Esophagus mucosa (tissue), 1 donor: ENCODE data around the gene UBASH3B. TPM values are rescaled to one million over a fixed set of nuclear protein-coding genes. Genes with fewer than 3 reads are reported as not detected.

ENCODE experiments used
- ATAC-seq: fragments of 200-7000 bp; cut with Tn5 transposase; one replicate; pipeline ENCODE4 v1.9.1; 2020
- total RNA-seq: library from RNA; stranded (reverse); gene quantifications from one replicate; pipeline ENCODE4 v1.2.4, GENCODE V29; 2023
- donor health status: DM: yes; HTN: yes; CAD: no.

Gene UBASH3B
- total RNA-seq, 1 donor from 2014 or later: 13.9 TPM

DNA sequence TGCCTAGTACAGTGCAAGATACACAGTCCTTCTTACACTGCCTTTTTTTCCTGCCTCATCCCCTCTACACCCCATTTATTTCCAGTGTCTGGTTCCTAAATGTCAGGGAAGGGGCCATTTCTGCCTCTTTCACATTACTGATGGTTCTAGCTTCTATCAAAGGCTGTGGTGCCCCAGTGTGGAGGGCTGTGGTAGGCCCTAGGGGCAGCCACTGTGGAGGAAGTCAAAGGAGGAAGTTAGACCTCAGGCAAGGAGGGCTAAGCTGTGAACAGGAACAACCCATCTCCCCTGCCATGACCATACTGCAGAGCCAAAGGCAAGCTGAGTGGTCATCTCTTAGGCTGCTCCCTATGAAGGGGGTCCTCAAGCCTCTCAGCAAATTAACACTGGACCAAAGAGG is 100.9 kb downstream of the UBASH3B start:
- ATAC-seq: peak; percentile 68

DNA sequence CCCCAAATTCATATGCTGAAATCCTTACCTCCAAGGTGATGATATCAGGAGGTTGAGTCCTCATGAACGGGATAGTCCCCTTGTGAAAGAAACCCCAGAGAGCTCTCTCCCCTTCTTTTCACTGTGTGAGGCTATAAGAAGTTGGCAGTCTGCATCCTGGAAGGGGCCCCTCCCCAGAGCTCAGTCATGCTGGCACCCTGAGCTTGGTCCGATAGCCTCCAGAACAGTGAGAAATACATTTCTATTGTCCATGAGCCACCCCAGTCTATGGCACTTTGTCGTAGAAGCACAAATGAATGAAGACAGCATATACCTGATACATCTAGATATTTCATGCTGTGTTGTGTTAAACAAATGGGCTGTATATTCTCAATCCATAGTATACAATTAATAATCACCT is 101.7 kb downstream of the UBASH3B start:
- ATAC-seq: no peak

DNA sequence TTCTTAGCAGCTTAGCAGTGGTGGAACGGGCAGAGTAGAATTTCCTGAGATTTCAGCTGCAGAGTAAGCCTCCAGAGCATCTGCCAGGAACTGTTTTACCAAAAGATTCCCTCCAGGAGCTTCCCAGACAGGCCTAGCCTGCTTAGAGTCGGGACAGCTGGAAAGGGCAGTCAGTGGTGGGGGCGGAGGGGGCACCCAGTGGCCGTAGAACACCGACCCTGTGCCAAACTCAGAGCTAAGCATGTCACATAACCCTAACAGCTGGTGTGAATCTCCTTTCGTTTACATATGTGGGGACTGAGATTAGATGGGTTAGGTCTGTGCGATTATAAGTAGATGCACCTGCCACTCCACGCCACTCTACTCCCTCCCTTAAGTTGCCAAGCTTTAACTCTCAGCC is 102.8 kb downstream of the UBASH3B start:
- ATAC-seq: no peak

DNA sequence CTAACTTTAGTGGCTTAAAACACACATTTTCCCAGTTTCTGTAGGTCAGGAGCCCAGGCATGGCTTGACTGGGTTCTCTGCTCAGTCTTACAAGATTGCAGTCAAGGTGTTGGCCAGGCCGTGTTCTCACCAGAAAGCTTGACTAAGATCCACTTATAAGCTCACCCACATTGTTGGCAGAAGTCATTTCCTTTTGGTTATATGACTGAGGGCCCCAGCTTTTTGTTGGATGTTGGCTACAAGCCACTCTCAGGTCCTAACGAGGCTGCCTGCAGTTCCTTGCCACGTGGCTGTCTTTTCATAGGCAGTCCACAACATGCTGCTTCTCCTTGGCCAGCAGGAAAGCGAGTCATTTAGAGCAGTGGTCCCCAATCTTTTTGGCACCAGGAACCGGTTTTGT is 103.5 kb downstream of the UBASH3B start:
- ATAC-seq: peak; percentile 77

DNA sequence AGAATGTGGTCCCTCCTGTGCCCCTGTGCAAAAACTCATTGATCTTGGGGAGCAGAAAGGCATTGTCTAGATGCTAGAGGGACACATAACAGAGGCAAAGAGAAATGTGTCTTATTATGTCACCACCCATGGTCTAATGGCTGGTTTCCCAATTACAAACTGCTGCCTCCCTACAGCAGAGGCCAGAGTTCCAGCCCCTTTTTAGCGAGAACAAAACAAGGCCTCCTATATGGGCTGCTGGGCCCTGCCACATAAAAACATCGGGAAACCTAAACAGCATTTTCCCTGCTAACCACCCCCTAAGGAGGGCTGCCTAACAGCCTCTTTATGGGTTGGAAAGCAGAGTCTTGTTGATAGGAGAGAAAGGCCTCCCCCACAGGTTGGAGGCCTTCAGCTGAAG is 107.6 kb downstream of the UBASH3B start:
- ATAC-seq: no peak

DNA sequence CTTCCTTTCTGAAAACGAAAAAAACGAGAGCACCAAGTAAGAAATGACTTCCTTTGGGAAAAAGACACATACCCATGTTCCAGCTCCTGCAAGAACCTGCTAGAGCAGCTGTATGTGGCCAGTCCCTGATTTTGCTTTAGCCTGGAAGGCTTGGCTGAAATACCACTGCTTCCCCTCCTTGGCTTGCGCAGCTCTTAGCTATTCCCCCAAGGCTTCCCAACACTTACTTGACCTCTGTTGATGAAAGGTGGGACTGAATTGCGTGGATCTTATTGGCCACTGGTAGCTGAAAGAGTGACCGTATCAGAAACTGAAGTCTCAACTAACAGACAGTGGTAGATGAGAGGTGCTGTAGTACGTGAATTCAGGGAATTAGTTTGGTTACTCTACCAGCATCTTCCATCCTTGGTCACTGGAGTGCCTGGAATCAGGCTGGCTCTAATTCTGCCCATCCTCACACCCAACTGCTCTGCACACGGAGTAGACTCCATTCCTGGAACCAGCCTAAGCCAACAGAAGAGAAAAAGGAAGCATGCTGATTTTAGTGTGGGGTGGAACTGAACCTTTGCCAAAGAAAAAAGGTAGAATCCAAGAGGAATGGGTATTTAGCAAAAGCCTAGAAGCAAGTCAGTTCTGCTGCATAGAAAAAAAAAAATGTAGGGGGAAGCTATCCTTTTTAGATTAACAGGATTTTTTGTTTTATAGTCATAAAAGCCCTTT is 109.0 kb downstream of the UBASH3B start:
- no peak for ATAC-seq

DNA sequence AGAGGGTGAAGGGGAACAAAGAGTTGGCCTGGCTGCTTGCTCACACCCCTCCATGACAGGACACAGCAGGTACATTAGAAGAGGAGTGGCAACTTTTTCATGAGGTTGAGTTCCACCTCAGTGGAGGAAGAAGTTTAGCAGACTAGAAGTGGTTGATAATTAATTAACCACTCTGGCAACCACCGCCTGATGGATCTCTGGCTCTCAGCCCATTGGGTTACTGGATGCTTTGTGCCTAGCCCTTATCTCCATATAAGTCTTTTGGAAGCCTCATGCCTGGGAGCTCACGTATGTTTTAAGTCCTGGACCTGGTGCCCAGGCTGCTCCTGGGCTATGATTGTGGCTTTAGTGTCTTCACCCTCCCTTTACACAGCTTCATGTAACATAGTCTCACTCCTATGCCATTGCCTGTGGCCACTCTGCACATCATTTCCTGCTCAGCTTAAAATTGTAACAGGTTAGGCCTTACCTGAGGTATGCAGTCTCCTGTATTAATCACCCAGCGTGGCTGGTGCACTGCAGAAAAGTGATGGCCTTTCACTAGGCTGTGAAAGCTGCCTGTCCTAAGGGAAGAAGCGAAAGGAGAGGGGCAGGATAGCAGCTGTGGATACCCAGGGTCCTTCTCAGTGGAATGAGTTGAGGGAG is 110.1 kb downstream of the UBASH3B start:
- ATAC-seq: peak; percentile 86

DNA sequence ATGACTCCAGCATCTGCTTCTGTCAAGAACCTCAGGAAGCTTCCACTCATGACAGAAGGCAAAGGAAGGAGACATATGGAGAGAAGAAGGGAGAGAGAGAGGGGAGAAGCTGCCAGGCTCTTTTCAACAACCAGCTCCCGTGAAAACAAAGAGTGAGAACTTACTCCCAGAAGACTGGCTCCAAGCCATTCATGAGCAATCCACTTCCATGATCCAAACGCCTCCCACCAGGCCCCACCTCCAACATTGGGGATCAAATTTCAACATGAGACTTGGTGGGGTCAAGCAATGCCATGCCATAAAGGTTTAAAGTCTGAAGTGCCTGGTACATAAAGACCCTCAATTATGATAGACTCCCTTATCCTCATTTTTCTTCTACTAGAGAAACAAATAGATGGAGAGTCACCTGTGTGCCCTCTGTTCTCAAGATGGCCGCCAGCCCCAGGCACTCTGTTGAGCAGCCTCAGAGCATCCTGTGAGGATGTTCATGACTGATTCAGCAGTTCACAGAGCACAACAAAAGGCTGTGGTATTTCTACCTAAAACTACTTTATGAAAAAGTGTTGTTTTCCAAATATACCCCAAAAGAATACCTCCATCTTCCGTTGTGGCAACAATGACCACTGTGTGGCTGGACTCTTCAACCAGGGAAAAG is 113.7 kb downstream of the UBASH3B start:
- no peak for ATAC-seq

DNA sequence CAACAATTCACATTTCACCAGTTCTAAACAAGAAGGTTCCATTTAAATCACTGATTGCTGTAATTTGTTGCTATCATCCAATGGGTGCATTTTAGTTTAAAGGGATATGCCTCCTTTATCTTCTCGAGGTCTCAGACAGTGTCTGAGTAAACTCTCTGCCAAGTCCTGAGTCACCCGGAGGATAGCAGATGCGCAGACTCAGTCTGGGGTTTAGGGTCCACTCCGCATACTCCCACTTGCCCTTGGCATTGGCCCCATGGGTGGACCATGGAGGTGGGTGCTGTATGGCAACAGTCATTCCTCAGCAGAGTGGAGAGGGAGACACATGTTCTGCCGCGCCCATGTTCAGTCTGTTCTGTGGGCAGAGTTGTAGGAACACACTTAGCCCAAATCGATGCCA is 117.4 kb downstream of the UBASH3B start:
- ATAC-seq: no peak

DNA sequence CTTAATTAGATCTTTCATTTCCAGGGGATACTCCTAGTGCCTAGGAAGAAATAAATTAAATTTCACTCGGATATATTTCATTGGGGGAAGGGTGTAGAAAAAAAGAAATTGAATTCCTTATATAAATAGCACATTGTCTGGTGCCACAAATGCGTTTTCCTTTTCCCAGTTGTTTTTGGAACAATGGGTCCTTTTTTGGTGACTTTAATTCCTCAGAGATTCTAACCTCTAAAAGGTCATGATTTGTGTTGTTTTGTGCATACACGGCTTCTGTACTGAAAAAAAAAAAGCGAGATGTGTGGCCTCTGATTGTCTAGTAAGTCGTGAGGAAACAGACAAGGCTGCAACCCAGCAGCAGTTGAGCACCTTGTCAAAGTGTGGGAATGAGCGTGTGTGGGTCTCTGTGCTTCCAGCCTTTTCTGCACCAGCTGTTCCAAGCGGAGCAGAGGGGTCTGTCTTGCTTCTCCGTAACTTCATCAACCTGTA is 118.3 kb downstream of the UBASH3B start:
- no peak for ATAC-seq

DNA sequence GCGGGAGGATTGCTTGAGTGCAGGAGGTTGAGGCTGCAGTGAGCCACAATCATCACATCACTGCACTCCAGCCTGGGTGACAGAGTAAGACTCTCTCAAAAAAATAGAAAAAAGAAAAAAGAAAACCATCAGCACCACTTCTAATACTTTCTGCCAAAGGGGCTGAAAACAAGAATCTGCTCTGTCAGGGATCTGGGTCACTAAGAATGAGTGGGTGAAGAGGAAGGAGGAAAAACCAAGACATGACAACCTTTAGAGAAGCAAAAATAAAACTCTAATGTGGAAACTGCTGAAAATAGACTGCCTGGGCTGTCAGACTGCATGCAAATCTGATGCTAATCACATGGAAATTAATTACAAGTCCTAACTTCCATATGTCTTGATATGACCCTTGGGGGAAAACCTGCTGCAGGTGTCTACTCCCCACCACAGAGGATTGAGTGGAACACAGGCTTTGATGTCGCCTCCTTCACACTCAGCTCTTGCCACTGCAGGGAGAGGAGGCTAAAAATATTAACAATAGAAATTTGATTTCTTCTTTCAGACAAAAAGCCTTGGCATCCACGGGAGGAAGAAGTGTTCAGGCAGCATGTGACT is 120.3 kb downstream of the UBASH3B start:
- no peak for ATAC-seq

DNA sequence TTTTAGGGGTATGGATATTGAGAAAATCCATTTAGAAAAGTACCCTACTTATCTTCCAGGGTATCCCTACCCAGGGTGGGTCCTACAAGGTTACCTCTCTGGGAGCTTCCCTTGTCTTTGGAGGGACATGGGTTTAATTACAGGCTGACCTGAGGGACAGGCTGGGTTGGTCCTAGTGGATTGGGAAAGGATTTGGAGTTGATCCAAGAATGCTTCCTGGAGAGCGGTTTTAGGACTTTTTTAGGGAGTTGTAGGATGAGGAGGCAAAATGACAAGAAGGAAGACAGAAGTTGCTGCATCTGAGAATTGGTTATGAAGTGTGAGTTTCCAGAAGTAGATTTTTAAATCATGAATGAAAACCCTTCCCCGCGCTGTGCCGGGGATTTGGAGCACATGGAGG is 121.0 kb downstream of the UBASH3B start:
- no peak for ATAC-seq

DNA sequence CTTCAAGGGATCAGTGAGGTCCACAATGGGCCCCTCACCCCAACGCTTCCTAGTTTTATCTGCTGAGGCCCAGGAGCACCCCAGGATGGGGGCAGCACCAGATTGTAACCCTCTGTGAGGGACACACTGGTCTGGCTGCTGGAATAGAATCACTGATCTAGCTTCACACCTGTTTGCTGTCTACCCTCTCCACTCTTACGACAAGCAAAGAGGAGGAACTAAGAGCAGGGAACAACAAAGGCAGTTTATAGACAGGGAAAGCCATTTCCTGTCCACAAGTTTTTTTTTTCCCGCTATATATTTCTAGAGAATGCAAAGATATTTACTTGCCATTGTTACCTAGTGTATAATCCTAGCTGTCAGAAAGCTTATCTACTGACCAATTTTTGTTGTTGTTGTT is 121.8 kb downstream of the UBASH3B start:
- ATAC-seq: no peak

DNA sequence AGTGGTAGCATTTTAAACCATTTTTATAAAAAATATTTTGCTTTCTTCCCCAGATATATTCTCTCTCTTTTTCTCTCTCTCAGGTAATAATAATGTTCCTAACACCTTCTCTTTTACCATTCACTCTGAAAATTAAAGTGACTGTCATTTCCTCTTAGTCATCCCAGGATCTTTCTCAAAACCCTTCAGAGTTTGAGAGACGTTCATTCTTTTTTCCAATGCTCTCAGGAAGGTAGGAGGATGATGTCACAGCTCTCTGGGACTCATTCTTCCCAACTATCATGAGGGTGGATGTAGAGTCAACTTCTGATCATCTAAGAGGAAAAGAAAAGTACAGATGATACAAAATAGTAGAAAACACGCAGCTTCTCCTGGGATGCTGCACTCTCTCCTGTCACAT is 122.6 kb downstream of the UBASH3B start:
- ATAC-seq: no peak

DNA sequence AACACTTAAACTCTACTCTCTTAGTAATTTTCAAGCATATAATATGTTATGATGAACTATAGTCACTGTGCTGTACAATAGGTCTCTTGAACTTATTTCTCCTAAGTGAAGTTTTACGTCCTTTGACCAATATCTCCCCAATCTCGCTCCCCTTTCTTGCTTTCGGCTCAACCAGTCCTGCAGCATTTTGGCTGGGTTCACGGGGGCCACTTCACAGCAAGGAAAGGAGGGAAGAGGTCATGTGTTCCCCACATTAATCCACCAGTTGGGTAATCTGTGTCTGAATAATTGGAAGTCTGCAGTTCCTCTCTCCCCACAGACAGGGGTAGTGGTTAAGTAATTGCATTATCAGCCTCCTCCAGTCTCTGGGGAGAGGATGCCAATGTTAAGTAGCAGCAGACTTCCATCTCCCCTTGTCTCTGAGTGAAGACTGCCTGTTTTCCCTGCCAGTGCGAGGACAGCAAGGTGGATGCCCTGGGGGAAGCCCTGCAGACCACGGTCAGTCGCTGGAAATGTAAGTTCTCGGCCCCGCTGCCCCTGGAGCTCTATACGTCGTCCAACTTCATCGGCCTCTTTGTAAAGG is 123.6 kb downstream of the UBASH3B start:
- no peak for ATAC-seq

DNA sequence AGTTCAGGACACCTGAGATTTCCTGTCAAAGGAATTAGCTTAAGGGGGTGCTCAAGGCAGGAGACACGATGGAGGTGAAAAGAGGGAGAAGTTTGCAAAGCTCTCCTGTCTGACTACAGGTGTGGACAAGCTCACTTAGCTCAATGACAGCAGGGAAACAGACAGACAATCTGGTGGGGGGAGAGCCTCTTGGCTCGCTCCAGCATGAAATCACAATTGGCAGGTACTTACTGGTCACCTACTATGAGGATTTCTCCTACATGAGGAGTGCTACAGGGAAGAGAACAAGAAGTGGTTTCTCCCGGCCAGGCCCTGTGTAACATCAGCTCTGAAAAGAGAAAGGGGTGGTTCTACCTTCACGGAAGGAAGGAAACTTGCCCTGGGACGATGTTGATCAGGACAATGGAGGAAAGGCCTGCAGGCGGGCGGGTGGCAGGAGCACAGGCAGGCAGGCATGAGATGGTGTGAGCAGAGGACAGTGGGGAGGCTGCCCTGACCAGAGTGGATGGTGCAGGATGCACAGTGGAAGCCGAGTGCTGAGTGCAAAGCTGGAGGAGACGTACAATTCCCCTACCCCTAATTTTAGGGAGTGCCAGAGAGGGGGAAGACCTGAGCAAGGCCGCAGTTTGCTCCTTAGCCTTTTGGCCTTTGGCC is 124.9 kb downstream of the UBASH3B start:
- no peak for ATAC-seq

DNA sequence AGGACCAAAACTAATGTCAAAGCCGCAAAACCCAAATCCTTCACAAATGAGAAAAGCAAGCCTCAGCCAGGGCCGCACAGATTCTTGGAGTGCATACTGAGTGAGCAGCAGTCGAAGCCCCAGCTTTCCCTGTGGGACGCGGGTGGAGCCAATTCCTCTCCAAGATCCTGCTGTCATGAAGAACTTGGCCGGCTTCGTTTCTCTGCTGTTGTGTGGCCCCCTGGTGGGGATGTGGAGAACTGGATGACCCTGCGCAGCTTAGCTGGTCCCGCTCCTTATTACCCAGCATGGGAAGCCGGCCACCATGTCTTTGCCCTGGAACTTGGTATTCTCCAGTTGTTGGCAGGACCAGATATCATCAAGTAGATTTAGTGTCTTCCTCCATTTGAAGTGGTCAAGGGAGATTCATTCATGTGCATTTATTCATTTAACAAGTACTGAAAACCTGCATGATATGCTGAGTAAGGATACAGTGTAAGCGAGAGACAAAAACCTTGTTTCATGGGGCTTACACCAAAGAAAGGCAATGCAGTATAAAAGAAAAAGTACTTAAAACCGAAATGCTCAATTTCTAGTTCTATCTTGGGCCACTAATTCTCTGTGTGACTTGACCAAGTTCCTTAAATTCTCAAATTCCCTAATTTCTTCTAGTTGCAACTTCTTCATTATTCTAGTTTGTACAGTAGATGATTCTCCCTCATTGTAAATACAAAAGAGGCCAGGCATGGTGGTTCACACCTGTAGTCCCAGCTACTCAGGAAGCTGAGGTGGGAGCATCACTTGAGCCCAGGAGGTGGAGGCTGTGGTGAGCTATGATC is 126.1 kb downstream of the UBASH3B start:
- peak; percentile 92 for ATAC-seq

DNA sequence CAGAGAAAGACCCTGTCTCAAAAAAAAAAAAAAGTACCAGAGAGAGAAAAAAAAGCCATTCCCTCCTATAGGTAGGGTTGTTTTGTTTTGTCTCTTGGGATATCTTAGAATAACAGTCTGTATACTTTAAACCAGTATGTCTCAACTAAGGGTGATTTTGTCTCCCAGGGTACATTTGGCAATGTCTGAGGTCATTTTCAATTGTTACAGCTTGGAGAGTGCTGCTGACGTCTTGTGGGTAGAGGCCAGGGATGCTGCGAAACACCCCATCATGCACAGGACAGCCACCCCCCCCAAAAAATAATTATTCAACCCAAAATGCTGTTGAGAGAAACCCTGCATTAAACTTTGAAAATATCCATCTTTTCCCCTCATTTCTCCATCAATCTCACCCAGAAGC is 126.7 kb downstream of the UBASH3B start:
- no peak for ATAC-seq

DNA sequence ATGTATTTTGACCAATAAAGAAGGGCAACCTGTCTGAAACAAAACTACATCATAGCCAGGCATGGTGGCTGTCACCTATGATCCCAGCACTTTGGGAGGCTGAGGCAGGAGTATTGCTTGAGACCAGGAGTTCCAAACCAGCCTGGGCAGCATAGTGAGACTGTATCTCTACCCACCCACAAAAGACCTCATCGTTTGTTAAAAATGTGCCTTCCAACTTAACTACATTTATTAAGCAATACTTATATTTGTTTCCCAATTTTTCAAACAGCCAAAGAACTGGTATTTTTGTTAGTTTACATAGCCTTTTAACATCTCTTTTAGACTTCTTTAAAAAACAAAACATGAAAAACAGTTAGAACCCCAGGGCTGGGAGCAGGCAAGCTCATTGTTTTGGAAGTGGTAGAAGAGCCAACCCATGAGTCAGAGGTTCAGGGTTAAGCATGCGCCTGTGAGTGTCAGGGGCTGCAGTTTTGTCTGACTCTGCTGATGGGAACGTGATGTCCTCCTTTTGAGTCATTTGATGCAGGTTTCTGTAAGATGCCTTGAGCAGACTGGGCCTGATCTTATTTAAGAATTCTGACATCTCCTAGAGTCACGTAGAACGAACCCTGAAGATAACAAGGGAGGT is 128.9 kb downstream of the UBASH3B start:
- ATAC-seq: peak; percentile 42

DNA sequence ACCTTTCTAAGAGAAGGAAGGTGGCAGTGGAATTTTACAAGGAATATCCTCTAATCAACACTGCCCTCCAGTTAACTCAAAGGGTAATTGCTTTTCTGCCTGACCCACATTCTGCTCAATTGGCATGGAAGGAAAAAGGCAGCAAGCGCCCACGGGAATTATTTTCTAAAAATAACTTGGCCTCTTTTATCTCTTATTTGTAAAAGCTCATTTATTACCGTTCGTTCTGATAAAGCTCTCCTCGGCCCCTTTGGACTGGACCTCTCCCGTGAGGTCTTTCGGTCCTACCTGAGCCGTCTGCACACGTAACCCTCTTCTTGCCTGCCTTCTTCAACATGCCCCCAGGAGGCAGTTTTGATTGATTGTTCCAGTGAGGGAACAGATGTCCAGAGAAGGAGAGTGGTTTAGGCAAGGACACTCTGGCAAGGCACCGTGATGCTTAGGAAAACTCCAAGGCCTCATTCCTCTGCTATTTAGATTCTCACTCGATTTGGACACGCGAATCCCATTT is 129.6 kb downstream of the UBASH3B start:
- ATAC-seq: no peak

DNA sequence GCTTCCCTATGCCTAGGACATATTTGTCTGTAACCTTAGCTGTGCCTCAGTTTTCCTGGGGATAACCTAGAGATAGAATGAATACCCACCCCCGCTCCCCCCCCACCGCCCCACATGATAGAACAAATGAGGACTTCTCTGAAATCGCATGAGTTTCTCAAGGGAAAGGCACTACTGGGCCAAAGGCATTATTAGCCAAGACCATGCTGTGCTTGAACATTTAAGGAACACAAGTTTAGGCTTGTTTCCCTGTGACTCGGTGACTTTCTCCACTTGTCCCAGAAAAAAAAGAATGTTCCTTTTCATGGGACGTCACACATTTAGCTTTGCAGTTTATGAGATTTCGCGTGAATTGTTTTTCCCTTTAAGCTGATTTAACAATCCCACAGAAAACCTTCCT is 131.4 kb downstream of the UBASH3B start:
- ATAC-seq: no peak
